HPDE6-E6E7 (cell line): ENCODE measurements around the gene STX8.

ENCODE experiments used
- DNase-seq: peaks from one replicate; pipeline ENCODE4 v3.0.0; 2011; ENCODE audit warnings: missing footprints; ENCODE audit errors: extremely low spot score

Gene STX8

GRCh38 chr17:9298776-9299295, 276.8 kb downstream of the STX8 start:
- no peak for DNase-seq

- DNase-seq: no peak
Observed at GRCh38 chr17:9298135-9298534, 277.5 kb downstream of the STX8 start.

- no peak for DNase-seq
Observed at GRCh38 chr17:9294661-9295210, 280.9 kb downstream of the STX8 start.

GRCh38 chr17:9292561-9292941, 283.1 kb downstream of the STX8 start:
- no peak for DNase-seq

- DNase-seq: peak; percentile 17
Observed at GRCh38 chr17:9291912-9292560, 283.6 kb downstream of the STX8 start.

- DNase-seq: no peak
Observed at GRCh38 chr17:9290226-9290613, 285.4 kb downstream of the STX8 start.

GRCh38 chr17:9287306-9287705, 288.3 kb downstream of the STX8 start:
- no peak for DNase-seq

GRCh38 chr17:9286434-9286833, 289.2 kb downstream of the STX8 start:
- no peak for DNase-seq

GRCh38 chr17:9285602-9286427, 289.8 kb downstream of the STX8 start:
- no peak for DNase-seq

- DNase-seq: no peak
Observed at GRCh38 chr17:9284884-9285283, 290.7 kb downstream of the STX8 start.

GRCh38 chr17:9283909-9284308, 291.7 kb downstream of the STX8 start:
- DNase-seq: no peak

GRCh38 chr17:9279893-9280292, 295.7 kb downstream of the STX8 start:
- no peak for DNase-seq

- no peak for DNase-seq
Observed at GRCh38 chr17:9274973-9275372, 300.6 kb downstream of the STX8 start.

- DNase-seq: no peak
Observed at GRCh38 chr17:9273428-9274391, 301.9 kb downstream of the STX8 start.

- DNase-seq: no peak
Observed at GRCh38 chr17:9272501-9273200, 303.0 kb downstream of the STX8 start.

- DNase-seq: no peak
Observed at GRCh38 chr17:9271989-9272388, 303.6 kb downstream of the STX8 start.

- DNase-seq: no peak
Observed at GRCh38 chr17:9270921-9271320, 304.7 kb downstream of the STX8 start.

GRCh38 chr17:9269350-9270035, 306.1 kb downstream of the STX8 start:
- no peak for DNase-seq

GRCh38 chr17:9268546-9268945, 307.1 kb downstream of the STX8 start:
- DNase-seq: no peak

GRCh38 chr17:9266697-9267117, 308.9 kb downstream of the STX8 start:
- DNase-seq: no peak
